Measurements from ENCODE around the gene C12orf76.
"Not testable (repeated sequence)": the region's sequence is repeated elsewhere in the genome, so short reads cannot be mapped to it uniquely, and the experiment has no call there.

Gene C12orf76

GRCh38 chr12:110073049-110073831 is 24.9 kb upstream of the C12orf76 start:
- no peak for DNase-seq (ENCODE audit: low spot score)
- in situ Hi-C loops (cut with MboI; ENCODE audit: low pct_unique_long_range_greater_than_20kb, low sequenced_read_pairs, unreplicated experiment): no loop called here
- TF ChIP-seq, protein P1, sequence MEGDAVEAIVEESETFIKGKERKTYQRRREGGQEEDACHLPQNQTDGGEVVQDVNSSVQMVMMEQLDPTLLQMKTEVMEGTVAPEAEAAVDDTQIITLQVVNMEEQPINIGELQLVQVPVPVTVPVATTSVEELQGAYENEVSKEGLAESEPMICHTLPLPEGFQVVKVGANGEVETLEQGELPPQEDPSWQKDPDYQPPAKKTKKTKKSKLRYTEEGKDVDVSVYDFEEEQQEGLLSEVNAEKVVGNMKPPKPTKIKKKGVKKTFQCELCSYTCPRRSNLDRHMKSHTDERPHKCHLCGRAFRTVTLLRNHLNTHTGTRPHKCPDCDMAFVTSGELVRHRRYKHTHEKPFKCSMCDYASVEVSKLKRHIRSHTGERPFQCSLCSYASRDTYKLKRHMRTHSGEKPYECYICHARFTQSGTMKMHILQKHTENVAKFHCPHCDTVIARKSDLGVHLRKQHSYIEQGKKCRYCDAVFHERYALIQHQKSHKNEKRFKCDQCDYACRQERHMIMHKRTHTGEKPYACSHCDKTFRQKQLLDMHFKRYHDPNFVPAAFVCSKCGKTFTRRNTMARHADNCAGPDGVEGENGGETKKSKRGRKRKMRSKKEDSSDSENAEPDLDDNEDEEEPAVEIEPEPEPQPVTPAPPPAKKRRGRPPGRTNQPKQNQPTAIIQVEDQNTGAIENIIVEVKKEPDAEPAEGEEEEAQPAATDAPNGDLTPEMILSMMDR (IDR thresholded peaks at IDR 0.05; ENCODE audit: extremely low read depth, insufficient read depth, missing control alignments): no peak

GRCh38 chr12:110072636-110073035 is 24.3 kb upstream of the C12orf76 start:
- in situ Hi-C loops (cut with MboI; ENCODE audit: low pct_unique_long_range_greater_than_20kb, low sequenced_read_pairs, unreplicated experiment); DNase-seq (ENCODE audit: low spot score): not testable (repeated sequence)

- no peak for DNase-seq (ENCODE audit: low spot score)
- TF ChIP-seq, protein P1 (IDR thresholded peaks at IDR 0.05; ENCODE audit: extremely low read depth, insufficient read depth, missing control alignments): no peak
- in situ Hi-C loops (cut with MboI; ENCODE audit: low pct_unique_long_range_greater_than_20kb, low sequenced_read_pairs, unreplicated experiment): no loop called here
Observed at GRCh38 chr12:110071967-110072366, 23.6 kb upstream of the C12orf76 start.

DNA sequence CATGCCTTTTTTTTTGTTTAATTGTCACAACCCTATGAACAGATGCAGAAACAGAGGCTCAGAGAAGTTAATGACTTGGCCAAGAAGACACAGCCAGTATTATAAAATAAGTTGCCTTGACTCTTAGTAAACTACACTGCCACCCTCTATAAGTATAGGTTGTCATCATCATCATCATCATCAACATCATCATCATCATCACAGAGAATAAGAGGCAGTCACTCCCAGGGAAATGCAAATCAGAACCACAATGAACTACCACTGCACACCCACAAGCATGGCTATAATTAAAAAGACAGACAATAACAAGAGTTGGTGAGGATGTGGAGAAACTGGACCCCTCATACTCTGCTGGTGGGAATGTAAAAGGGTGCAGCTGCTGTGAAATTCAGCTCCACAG is 23.2 kb upstream of the C12orf76 start:
- in situ Hi-C loops (cut with MboI; ENCODE audit: low pct_unique_long_range_greater_than_20kb, low sequenced_read_pairs, unreplicated experiment): no loop called here
- no peak for DNase-seq (ENCODE audit: low spot score)
- TF ChIP-seq, protein P1 (IDR thresholded peaks at IDR 0.05; ENCODE audit: extremely low read depth, insufficient read depth, missing control alignments): no peak

DNA sequence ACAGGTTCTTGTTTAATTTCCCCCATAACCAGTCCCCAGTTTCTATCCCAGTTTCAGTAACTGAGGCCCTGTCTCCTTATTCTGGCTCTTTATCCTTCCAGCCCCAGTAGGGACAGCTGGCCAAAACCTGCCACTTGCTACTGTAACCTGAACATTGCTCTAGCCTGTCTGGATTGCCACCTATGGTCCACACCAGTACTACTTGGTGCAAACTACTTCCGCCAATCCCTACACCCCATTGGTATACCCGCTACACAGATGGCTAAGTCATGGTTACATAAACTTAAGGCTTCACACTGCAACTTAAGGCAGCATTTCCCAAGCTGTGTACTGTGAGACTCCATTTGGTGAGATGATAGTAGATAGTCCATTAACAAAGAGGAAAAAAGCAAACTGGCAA is 20.3 kb upstream of the C12orf76 start:
- in situ Hi-C loops (cut with MboI; ENCODE audit: low pct_unique_long_range_greater_than_20kb, low sequenced_read_pairs, unreplicated experiment): no loop called here
- TF ChIP-seq, protein P1 (IDR thresholded peaks at IDR 0.05; ENCODE audit: extremely low read depth, insufficient read depth, missing control alignments): no peak
- DNase-seq (ENCODE audit: low spot score): no peak

DNA sequence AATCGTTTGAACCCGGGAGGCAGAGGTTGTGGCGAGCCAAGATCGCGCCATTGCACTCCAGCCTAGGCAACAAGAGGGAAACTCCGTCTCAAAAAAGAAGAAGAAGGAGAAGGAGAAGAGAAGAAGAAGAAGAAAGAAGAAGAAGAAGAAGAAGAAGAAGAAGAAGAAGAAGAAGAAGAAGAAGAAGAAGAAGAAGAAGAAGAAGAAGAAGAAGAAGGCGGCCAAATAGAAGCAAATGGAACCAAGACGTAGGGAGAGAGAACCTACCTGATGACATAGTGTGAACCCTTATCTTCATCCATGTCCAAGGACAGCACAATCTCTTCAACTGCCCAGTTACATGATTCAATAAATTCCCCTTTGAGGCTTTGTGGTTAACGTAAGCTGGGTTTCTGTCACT is 19.8 kb upstream of the C12orf76 start:
- in situ Hi-C loops (cut with MboI; ENCODE audit: low pct_unique_long_range_greater_than_20kb, low sequenced_read_pairs, unreplicated experiment); DNase-seq (ENCODE audit: low spot score): not testable (repeated sequence)

- TF ChIP-seq, protein P1 (IDR thresholded peaks at IDR 0.05; ENCODE audit: extremely low read depth, insufficient read depth, missing control alignments): no peak
- no peak for DNase-seq (ENCODE audit: low spot score)
- in situ Hi-C loops (cut with MboI; ENCODE audit: low pct_unique_long_range_greater_than_20kb, low sequenced_read_pairs, unreplicated experiment): no loop called here
Observed at GRCh38 chr12:110067531-110067930, 19.2 kb upstream of the C12orf76 start.

GRCh38 chr12:110065540-110065939 is 17.2 kb upstream of the C12orf76 start:
- TF ChIP-seq, protein P1 (IDR thresholded peaks at IDR 0.05; ENCODE audit: extremely low read depth, insufficient read depth, missing control alignments): no peak
- DNase-seq (ENCODE audit: low spot score): no peak
- in situ Hi-C loops (cut with MboI; ENCODE audit: low pct_unique_long_range_greater_than_20kb, low sequenced_read_pairs, unreplicated experiment): no loop called here

All from GM13977 (cell line).